Naive B cell (primary cell): Measurements from ENCODE around the gene WDR54. TPM values are rescaled to one million over a fixed set of nuclear protein-coding genes. Genes with fewer than 3 reads are reported as not detected.

Experiments
- ATAC-seq, 2 donors: fragments of 150-1000 bp; cut with Tn5 transposase; 2 replicates each; pipeline ENCODE4 v1.10.0; 2021; ENCODE audit warnings: low read depth in 2 of 2, mild to moderate bottlenecking in 2 of 2, moderate library complexity in 2 of 2
- DNase-seq: peaks from one replicate; pipeline ENCODE4 v3.0.0; 2022
- H3K27ac Mint-ChIP-seq, 6 donors: one replicate each; pipeline ENCODE4 v1.8.0; 2020 to 2022; ENCODE audit warnings: mild to moderate bottlenecking in 6 of 6, mixed read lengths in 6 of 6, moderate library complexity in 5 of 6, inconsistent platforms in 2 of 6
- H3K27me3 Mint-ChIP-seq, 3 donors: one replicate each; pipeline ENCODE4 v1.8.0; 2021 to 2022; ENCODE audit warnings: mixed read lengths in 3 of 3, mild to moderate bottlenecking in 1 of 3
- H3K36me3 Mint-ChIP-seq, 2 donors: one replicate each; pipeline ENCODE4 v1.8.0; 2020 to 2022; ENCODE audit warnings: mixed read lengths in 2 of 2, inconsistent platforms in 1 of 2, mild to moderate bottlenecking in 1 of 2
- H3K4me1 Mint-ChIP-seq, 3 donors: one replicate each; pipeline ENCODE4 v1.8.0; 2020 to 2022; ENCODE audit warnings: mixed read lengths in 3 of 3, inconsistent platforms in 1 of 3, mild to moderate bottlenecking in 1 of 3, moderate library complexity in 1 of 3
- H3K4me3 Mint-ChIP-seq, 8 donors: one replicate each; pipeline ENCODE4 v1.8.0; 2020 to 2022; ENCODE audit warnings: mild to moderate bottlenecking in 8 of 8, mixed read lengths in 8 of 8, moderate library complexity in 8 of 8, inconsistent platforms in 2 of 8
- H3K9me3 Mint-ChIP-seq, 7 donors: one replicate each; pipeline ENCODE4 v1.8.0; 2020 to 2022; ENCODE audit warnings: mixed read lengths in 7 of 7, mild to moderate bottlenecking in 5 of 7, inconsistent platforms in 2 of 7, moderate library complexity in 1 of 7
- polyA plus RNA-seq, 6 donors: library from polyadenylated mRNA; unstranded; fragments of 300-500 nt; fragmentation: Illumina TruSeq; gene quantifications; one replicate each; pipeline ENCODE4 v1.2.3, GENCODE V29; 2021; ENCODE audit warnings: low read depth in 6 of 6

WDR54 gene
- polyA plus RNA-seq, 6 donors from 2014 or later, result 40.8 to 79.4 (median 47.8) TPM

DNA sequence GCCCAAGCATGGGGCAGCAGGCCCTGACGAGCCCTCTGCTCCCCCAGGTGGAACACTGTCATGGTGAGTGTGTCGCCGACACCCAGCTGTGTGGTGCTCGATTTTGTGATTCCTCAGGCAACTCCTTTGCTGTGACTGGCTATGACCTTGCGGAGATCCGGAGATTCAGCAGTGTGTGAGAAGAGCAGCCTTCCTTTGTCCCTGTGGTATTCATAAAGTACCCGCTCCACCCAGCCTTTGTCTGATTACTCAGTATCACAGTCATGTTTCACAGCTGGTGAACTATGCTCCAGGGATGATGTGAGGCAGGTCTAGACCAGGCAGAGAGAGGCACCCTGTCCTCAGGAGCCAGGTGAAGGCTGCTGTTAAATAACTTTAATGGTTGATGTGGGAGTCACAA, 4.0 kb downstream of the WDR54 start:
- H3K27me3 Mint-ChIP-seq, result no peaks in the 10 kb centered on the region
- peak overlapping the region in 1 of 8 donors; percentile 35 for H3K4me3 Mint-ChIP-seq
- H3K36me3 Mint-ChIP-seq, result no peaks in the 10 kb centered on the region
- ATAC-seq (no peak), DNase-seq (no peak)
- H3K27ac Mint-ChIP-seq, result peak overlapping the region in 2 of 6 donors; percentile 15 to 49
- H3K9me3 Mint-ChIP-seq, result no peaks in the 10 kb centered on the region
- peaks cover 14 to 27% (median 14%) of the 10 kb centered on the region in 3 donors for H3K4me1 Mint-ChIP-seq

DNA sequence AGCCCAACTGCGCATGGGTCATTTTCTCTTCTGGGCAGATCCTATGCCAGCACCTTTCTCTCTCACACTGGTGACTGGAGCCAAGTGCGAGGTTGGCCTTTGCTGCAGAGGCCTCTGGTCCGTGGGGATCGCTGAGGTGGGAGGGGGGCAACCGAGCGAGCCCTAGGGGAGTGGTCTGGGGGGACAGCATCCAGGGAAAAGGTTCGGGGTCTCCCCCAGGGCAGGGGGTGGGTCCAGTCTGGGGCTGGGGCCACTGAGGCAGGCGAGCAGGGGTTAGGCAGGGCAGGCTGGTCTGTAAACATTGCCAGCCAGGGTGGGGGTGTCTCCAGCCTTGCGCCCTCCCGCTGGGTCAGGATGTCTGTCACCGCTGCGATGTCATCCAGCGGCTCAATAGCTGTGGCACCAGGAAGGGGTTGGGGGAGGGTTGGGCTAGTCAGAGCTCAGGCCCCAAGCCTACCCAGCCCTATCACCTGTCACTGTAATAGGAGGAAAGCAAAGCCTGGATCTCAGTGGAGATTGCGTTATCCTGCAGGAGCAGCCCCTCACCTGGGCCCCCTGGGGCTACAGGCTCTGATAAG, 4.7 kb downstream of the WDR54 start:
- Mint-ChIP-seq H3K4me1 (peaks cover 8 to 19% (median 9%) of the 10 kb centered on the region in 3 donors), H3K27me3 (no peaks in the 10 kb centered on the region), H3K4me3 (no peak overlapping the region), H3K36me3 (no peaks in the 10 kb centered on the region), H3K27ac (peak overlapping the region in 1 of 6 donors; percentile 83), H3K9me3 (no peaks in the 10 kb centered on the region)
- DNase-seq (no peak), ATAC-seq (no peak)

DNA sequence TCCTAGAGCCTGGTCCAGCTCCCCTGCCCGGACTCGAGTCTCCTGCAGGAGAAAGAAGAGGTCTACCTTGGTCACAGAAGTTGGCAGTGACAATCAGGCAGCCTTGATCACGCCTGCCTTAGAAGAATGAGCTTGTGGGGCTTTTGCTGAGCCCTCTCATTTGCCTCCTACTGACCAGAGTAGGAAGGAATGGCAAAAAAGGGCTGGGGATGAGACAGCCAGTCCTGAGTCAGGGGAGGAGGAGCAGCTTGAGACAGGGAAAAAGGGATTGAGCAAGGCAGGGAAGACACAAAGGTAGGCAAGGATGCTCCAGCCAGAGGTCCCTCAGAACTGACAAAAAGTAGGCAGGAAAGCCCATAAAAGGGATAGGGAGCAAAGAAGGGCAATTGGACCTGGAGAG, 6.0 kb downstream of the WDR54 start:
- ATAC-seq, result no peak
- Mint-ChIP-seq H3K27me3 (no peaks in the 10 kb centered on the region), H3K4me1 (peaks cover 0 to 10% (median 9%) of the 10 kb centered on the region in 3 donors), H3K4me3 (peak overlapping the region in 1 of 8 donors; percentile 41), H3K36me3 (no peaks in the 10 kb centered on the region), H3K27ac (peak overlapping the region in 2 of 6 donors; percentile 60 to 96), H3K9me3 (no peaks in the 10 kb centered on the region)
- DNase-seq, result no peak

GRCh38 chr2:74428675-74429074, 7.1 kb downstream of the WDR54 start:
- ATAC-seq (no peak), DNase-seq (no peak)
- no peaks in the 10 kb centered on the region for H3K9me3 Mint-ChIP-seq
- H3K27me3 Mint-ChIP-seq, result no peaks in the 10 kb centered on the region
- H3K4me3 Mint-ChIP-seq, result peak overlapping the region in 1 of 8 donors; percentile 41
- H3K27ac Mint-ChIP-seq, result no peak overlapping the region
- H3K4me1 Mint-ChIP-seq, result peaks cover 0 to 4% (median 0%) of the 10 kb centered on the region in 3 donors
- no peaks in the 10 kb centered on the region for H3K36me3 Mint-ChIP-seq

GRCh38 chr2:74429487-74430451, 8.2 kb downstream of the WDR54 start:
- Mint-ChIP-seq H3K36me3 (no peaks in the 10 kb centered on the region), H3K27ac (peak overlapping the region in 1 of 6 donors; percentile 6), H3K27me3 (no peaks in the 10 kb centered on the region), H3K4me1 (peaks cover 0 to 4% (median 0%) of the 10 kb centered on the region in 3 donors), H3K4me3 (no peak overlapping the region), H3K9me3 (no peaks in the 10 kb centered on the region)
- DNase-seq (no peak), ATAC-seq (no peak)

- Mint-ChIP-seq H3K27ac (peak overlapping the region in 1 of 6 donors; percentile 19), H3K4me3 (no peak overlapping the region), H3K9me3 (no peaks in the 10 kb centered on the region), H3K36me3 (no peaks in the 10 kb centered on the region), H3K27me3 (no peaks in the 10 kb centered on the region), H3K4me1 (peaks cover 0 to 4% (median 0%) of the 10 kb centered on the region in 3 donors)
- DNase-seq (no peak), ATAC-seq (no peak)
Observed at GRCh38 chr2:74430502-74430901, 9.0 kb downstream of the WDR54 start.

GRCh38 chr2:74436111-74436805, 14.7 kb downstream of the WDR54 start:
- no peaks in the 10 kb centered on the region for H3K9me3 Mint-ChIP-seq
- no peak overlapping the region for H3K4me3 Mint-ChIP-seq
- DNase-seq (no peak), ATAC-seq (no peak)
- peaks cover 20 to 40% (median 35%) of the 10 kb centered on the region in 3 donors for H3K4me1 Mint-ChIP-seq
- no peaks in the 10 kb centered on the region for H3K36me3 Mint-ChIP-seq
- H3K27me3 Mint-ChIP-seq, result peaks cover 0 to 12% (median 0%) of the 10 kb centered on the region in 3 donors
- H3K27ac Mint-ChIP-seq, result peak overlapping the region in 2 of 6 donors; percentile 25 to 89

DNA sequence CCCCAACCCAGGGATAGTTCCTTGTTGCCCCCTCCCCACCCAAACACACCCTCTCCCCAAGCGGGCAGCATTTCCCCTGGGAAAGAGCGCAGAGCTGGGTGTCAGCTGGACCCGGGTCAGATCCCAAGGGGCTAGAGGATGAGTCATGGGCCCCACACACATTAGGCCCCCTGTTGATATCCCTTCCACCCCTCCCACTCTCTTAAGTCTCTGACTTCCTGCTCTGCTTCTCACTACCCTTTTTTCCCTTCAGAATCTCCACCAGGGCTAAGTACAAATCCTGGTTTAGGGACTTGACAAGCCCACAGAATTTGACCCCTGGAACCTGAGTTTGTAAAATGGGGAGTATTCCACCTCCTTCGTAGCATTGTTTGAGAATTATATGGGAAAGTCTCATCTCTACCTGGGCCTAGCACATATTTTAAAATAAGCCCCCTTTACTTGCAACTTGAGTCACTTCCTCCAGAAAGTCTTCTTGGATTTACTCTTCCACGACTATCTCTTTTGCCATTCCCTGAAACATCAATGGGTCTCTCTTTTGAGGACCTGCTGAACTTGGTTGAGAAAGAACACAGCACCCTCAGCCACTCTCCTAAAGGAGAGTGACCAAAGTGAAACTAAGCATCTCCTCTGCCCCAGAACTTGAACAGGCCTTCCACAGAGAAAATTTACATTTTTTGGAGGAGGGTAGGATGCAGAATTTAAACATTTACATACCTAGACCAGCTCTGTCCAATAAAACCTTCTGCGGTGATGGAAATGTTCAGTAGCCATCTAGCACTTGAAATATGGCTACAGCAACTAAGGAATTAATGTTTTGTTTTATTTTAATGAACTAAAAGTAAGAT, 15.5 kb downstream of the WDR54 start:
- Mint-ChIP-seq H3K9me3 (no peaks in the 10 kb centered on the region), H3K4me3 (no peak overlapping the region), H3K36me3 (no peaks in the 10 kb centered on the region), H3K4me1 (peaks cover 21 to 40% (median 36%) of the 10 kb centered on the region in 3 donors), H3K27ac (peak overlapping the region in 1 of 6 donors; percentile 86), H3K27me3 (peaks cover 1 to 14% (median 3%) of the 10 kb centered on the region in 3 donors)
- ATAC-seq, result no peak
- no peak for DNase-seq

DNA sequence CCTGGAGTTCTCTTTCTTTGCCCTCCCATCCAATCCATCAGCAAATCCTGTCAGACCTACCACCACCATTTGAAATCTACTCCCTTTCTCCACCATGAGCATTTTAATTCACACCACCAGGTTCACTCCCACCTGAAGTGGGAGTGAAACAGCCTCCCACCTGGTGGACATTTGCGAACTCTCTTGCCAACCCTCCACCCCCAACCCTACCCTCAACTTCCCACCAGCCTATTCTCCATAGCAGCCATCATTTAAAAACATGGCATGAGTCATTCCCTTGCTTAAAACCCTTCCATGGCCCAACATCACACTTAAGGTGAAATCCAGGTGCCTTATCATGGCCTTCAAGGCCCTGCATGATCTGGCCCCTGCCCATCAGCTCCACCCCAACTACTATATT, 16.7 kb downstream of the WDR54 start:
- no peak for DNase-seq
- peak overlapping the region in 3 of 6 donors; percentile 26 to 81 (median 39) for H3K27ac Mint-ChIP-seq

DNA sequence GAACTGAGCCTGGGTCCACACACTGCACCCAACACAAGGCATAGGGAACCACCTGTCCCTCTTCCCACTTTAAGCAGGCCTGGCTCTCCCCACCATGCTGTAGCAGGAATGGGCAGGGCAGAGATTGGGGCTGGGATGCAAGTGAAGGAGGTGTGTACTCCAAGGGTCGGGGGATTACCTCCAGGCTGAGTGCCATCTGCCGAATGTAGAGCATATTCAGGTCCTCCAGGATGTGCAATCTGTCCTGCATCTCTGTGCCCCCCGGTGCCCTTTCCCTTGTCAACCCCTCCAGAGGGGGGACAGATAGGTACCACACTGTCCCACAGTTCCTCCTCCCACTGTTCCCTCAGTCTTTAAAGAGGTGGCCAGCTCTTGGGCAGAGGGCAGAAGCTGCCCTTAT, 17.8 kb downstream of the WDR54 start:
- peaks cover 24 to 43% (median 40%) of the 10 kb centered on the region in 3 donors for H3K4me1 Mint-ChIP-seq
- H3K4me3 Mint-ChIP-seq, result peak overlapping the region in 7 of 8 donors; percentile 49 to 83 (median 81)
- DNase-seq, result no peak
- no peak for ATAC-seq
- H3K9me3 Mint-ChIP-seq, result no peaks in the 10 kb centered on the region
- H3K27me3 Mint-ChIP-seq, result peaks cover 8 to 26% (median 12%) of the 10 kb centered on the region in 3 donors
- no peaks in the 10 kb centered on the region for H3K36me3 Mint-ChIP-seq
- peak overlapping the region in 1 of 6 donors; percentile 47 for H3K27ac Mint-ChIP-seq

More for the DNA sequence above, 16.7 kb downstream of the WDR54 start:
- H3K36me3 Mint-ChIP-seq, result no peaks in the 10 kb centered on the region
- peak overlapping the region in 2 of 8 donors; percentile 18 to 52 for H3K4me3 Mint-ChIP-seq
- peaks cover 24 to 43% (median 40%) of the 10 kb centered on the region in 3 donors for H3K4me1 Mint-ChIP-seq
- peaks cover 7 to 21% (median 8%) of the 10 kb centered on the region in 3 donors for H3K27me3 Mint-ChIP-seq
- no peaks in the 10 kb centered on the region for H3K9me3 Mint-ChIP-seq
- no peak for ATAC-seq

- DNase-seq (no peak), ATAC-seq (no peak)
- Mint-ChIP-seq H3K4me1 (peaks cover 24 to 43% (median 40%) of the 10 kb centered on the region in 3 donors), H3K27me3 (peaks cover 9 to 30% (median 17%) of the 10 kb centered on the region in 3 donors), H3K36me3 (no peaks in the 10 kb centered on the region), H3K4me3 (peak overlapping the region; percentile 52 to 88 (median 82)), H3K27ac (peak overlapping the region in 4 of 6 donors; percentile 34 to 84 (median 54)), H3K9me3 (no peaks in the 10 kb centered on the region)
Observed at GRCh38 chr2:74439803-74440377, 18.4 kb downstream of the WDR54 start.
